ENCODE measurements around the gene TMPRSS6.

The TMPRSS6 gene

GRCh38 chr22:37046589-37046988 is 62.9 kb downstream of the TMPRSS6 start:
- Histone ChIP-seq H3K79me2 (ENCODE audit: control insufficient read depth, low read length) (no peaks in the 10 kb centered on the region), H4K20me1 (ENCODE audit: control insufficient read depth, insufficient read depth, low read depth, low read length) (no peaks in the 10 kb centered on the region), H3K36me3 (ENCODE audit: control insufficient read depth, low read length) (no peaks in the 10 kb centered on the region), H3K27me3 (ENCODE audit: control insufficient read depth, low read length) (peaks cover 19% of the 10 kb centered on the region), H3K9me3 (ENCODE audit: control insufficient read depth, insufficient read depth, low read length) (no peaks in the 10 kb centered on the region), H3K4me1 (ENCODE audit: control insufficient read depth, low read length) (peaks cover 10% of the 10 kb centered on the region; the same call in 1 of the 2 replicates), H3K4me3 (ENCODE audit: low read length) (no peak overlapping the region), H3K4me2 (ENCODE audit: low read length) (no peak overlapping the region), H3F3A (ENCODE audit: control insufficient read depth, insufficient read depth) (no peaks in the 10 kb centered on the region), H3K9me2 (replicated peaks; ENCODE audit: control insufficient read depth, low read length) (no peaks in the 10 kb centered on the region), H3K27ac (ENCODE audit: low read depth, low read length) (no peak overlapping the region)
- TF ChIP-seq CTCF (IDR thresholded peaks at IDR 0.05; ENCODE audit: low read depth, low read length, poor library complexity, severe bottlenecking) (no peak), EZH2phosphoT487 (IDR thresholded peaks at IDR 0.05; ENCODE audit: borderline replicate concordance, low read length) (no peak)

- no peaks in the 10 kb centered on the region for H3K9me2 ChIP-seq (replicated peaks; ENCODE audit: control insufficient read depth, low read length)
- no peaks in the 10 kb centered on the region for H3K9me3 ChIP-seq (ENCODE audit: control insufficient read depth, insufficient read depth, low read length)
- H3K27me3 ChIP-seq (ENCODE audit: control insufficient read depth, low read length), result peaks cover 22% of the 10 kb centered on the region
- H3K4me2 ChIP-seq (ENCODE audit: low read length), result no peak overlapping the region
- H4K20me1 ChIP-seq (ENCODE audit: control insufficient read depth, insufficient read depth, low read depth, low read length), result no peaks in the 10 kb centered on the region
- peaks cover 8% of the 10 kb centered on the region; the same call in 1 of the 2 replicates for H3K4me1 ChIP-seq (ENCODE audit: control insufficient read depth, low read length)
- H3K36me3 ChIP-seq (ENCODE audit: control insufficient read depth, low read length), result no peaks in the 10 kb centered on the region
- no peaks in the 10 kb centered on the region for H3K79me2 ChIP-seq (ENCODE audit: control insufficient read depth, low read length)
- H3K4me3 ChIP-seq (ENCODE audit: low read length), result no peak overlapping the region
- H3F3A ChIP-seq (ENCODE audit: control insufficient read depth, insufficient read depth), result no peaks in the 10 kb centered on the region
- TF ChIP-seq EZH2phosphoT487 (IDR thresholded peaks at IDR 0.05; ENCODE audit: borderline replicate concordance, low read length) (no peak), CTCF (IDR thresholded peaks at IDR 0.05; ENCODE audit: low read depth, low read length, poor library complexity, severe bottlenecking) (peak; percentile 71)
- H3K27ac ChIP-seq (ENCODE audit: low read depth, low read length), result no peak overlapping the region
These were observed 63.6 kb downstream of the TMPRSS6 start for GRCh38 chr22:37045958-37046357.

- Histone ChIP-seq H3K4me3 (ENCODE audit: low read length) (no peak overlapping the region), H3F3A (ENCODE audit: control insufficient read depth, insufficient read depth) (no peaks in the 10 kb centered on the region), H3K79me2 (ENCODE audit: control insufficient read depth, low read length) (no peaks in the 10 kb centered on the region), H3K27ac (ENCODE audit: low read depth, low read length) (no peak overlapping the region), H3K9me2 (replicated peaks; ENCODE audit: control insufficient read depth, low read length) (no peaks in the 10 kb centered on the region), H3K9me3 (ENCODE audit: control insufficient read depth, insufficient read depth, low read length) (no peaks in the 10 kb centered on the region), H4K20me1 (ENCODE audit: control insufficient read depth, insufficient read depth, low read depth, low read length) (no peaks in the 10 kb centered on the region), H3K36me3 (ENCODE audit: control insufficient read depth, low read length) (no peaks in the 10 kb centered on the region), H3K27me3 (ENCODE audit: control insufficient read depth, low read length) (peaks cover 25% of the 10 kb centered on the region), H3K4me1 (ENCODE audit: control insufficient read depth, low read length) (peaks cover 8% of the 10 kb centered on the region; the same call in 1 of the 2 replicates), H3K4me2 (ENCODE audit: low read length) (no peak overlapping the region)
- TF ChIP-seq EZH2phosphoT487 (IDR thresholded peaks at IDR 0.05; ENCODE audit: borderline replicate concordance, low read length) (no peak), CTCF (IDR thresholded peaks at IDR 0.05; ENCODE audit: low read depth, low read length, poor library complexity, severe bottlenecking) (no peak)
These were observed 64.6 kb downstream of the TMPRSS6 start for GRCh38 chr22:37044634-37045625.

All from DOHH2 (cell line).